Endothelial cell of umbilical vein (primary cell): ENCODE results near the gene APCDD1L. TPM values are rescaled to one million over a fixed set of nuclear protein-coding genes. Genes with fewer than 3 reads are reported as not detected.

Experiments used
- BruUV-seq: library from RNA; stranded (reverse); fragments of 400-500 nt; replicated peaks from 2 replicates; lab custom pipeline; 2021; lab: Mats Ljungman, UMichigan
- CTCF ChIA-PET: fragments of 300-600, 350-600 bp; sonication (Branson Sonifier 250); formaldehyde crosslinking; loops from one replicate; lab custom pipeline; 2021; ENCODE audit warnings: antibody characterized with exemption, inconsistent platforms; lab: Charles Lee
- POLR2A ChIA-PET: fragments of 300-600, 350-600 bp; sonication (Branson Sonifier 250); formaldehyde crosslinking; loops from one replicate; lab custom pipeline; 2021; ENCODE audit warnings: antibody characterized with exemption, inconsistent platforms; lab: Charles Lee
- DNase-seq: peaks from one replicate; pipeline ENCODE4 v3.0.0-alpha.2; 2011; ENCODE audit warnings: low read depth, low spot score
- FAIRE-seq: peaks from 2 replicates; lab custom pipeline; 2011; peaks lifted over from hg19 to GRCh38; lab: Jason Lieb, UNC
- H2AFZ ChIP-seq: 2 replicates; pipeline ENCODE4 v1.6.0; 2012; ENCODE audit warnings: low read depth, low read length, control low read depth, inconsistent platforms
- H3K27ac ChIP-seq: 2 replicates; pipeline ENCODE4 v1.5.1; 2011; ENCODE audit warnings: low read depth, mild to moderate bottlenecking, control low read depth, low read length, moderate library complexity; ENCODE audit not compliant: insufficient read depth
- H3K27me3 ChIP-seq, 2 experiments: 2 replicates each; pipeline versions ENCODE4 v1.6.0 to v1.6.1; 2011; ENCODE audit warnings: low read length in 2 of 2, mixed read lengths in 1 of 2; ENCODE audit not compliant: control insufficient read depth in 2 of 2, insufficient read depth in 2 of 2
- H3K36me3 ChIP-seq, 2 experiments: 2 replicates in 1 of 2; 3 replicates in 1 of 2; pipeline ENCODE4 v1.5.1; 2011; ENCODE audit warnings: low read length in 2 of 2, mild to moderate bottlenecking in 1 of 2, moderate library complexity in 1 of 2; ENCODE audit not compliant: control insufficient read depth in 2 of 2, insufficient read depth in 2 of 2; ENCODE audit errors: extremely low read depth in 1 of 2
- H3K4me1 ChIP-seq: 3 replicates; pipeline ENCODE4 v1.5.1; 2011; ENCODE audit warnings: mild to moderate bottlenecking, low read length; ENCODE audit not compliant: control insufficient read depth, insufficient read depth; ENCODE audit errors: extremely low read depth
- H3K4me2 ChIP-seq: 2 replicates; pipeline ENCODE4 v1.6.1; 2011; ENCODE audit warnings: low read length, control low read depth, mixed read lengths; ENCODE audit not compliant: insufficient read depth
- H3K4me3 ChIP-seq, 3 experiments: fragments of 200-600 bp in 1 of 3; sonication (generic), shearing (Covaris generic) in 1 of 3; replicated peaks in 1 of 3; 2 replicates each; pipeline ENCODE4 v1.5.1; 2011 to 2016; ENCODE audit warnings: control low read depth in 3 of 3, low read length in 3 of 3, mild to moderate bottlenecking in 2 of 3, inconsistent platforms in 1 of 3, low read depth in 1 of 3, moderate library complexity in 1 of 3; ENCODE audit not compliant: insufficient read depth in 1 of 3
- H3K79me2 ChIP-seq: 2 replicates; pipeline ENCODE4 v1.6.0; 2012; ENCODE audit warnings: low read length, inconsistent platforms; ENCODE audit not compliant: control insufficient read depth, insufficient read depth
- H3K9ac ChIP-seq: replicated peaks from 2 replicates; pipeline ENCODE3; 2011; ENCODE audit warnings: low read length, control low read depth; ENCODE audit not compliant: insufficient read depth; ENCODE audit errors: extremely low read depth
- H3K9me1 ChIP-seq: replicated peaks from 3 replicates; pipeline ENCODE4 v1.6.0; 2011; ENCODE audit warnings: mild to moderate bottlenecking, low read length; ENCODE audit not compliant: control insufficient read depth, insufficient read depth; ENCODE audit errors: extremely low read depth
- H3K9me3 ChIP-seq: replicated peaks from 2 replicates; pipeline ENCODE4 v1.5.1; 2012; ENCODE audit warnings: low read length, inconsistent platforms; ENCODE audit not compliant: control insufficient read depth, insufficient read depth
- H4K20me1 ChIP-seq: replicated peaks from 2 replicates; pipeline ENCODE3; 2011; ENCODE audit warnings: mild to moderate bottlenecking, low read length; ENCODE audit not compliant: control insufficient read depth, insufficient read depth; ENCODE audit errors: extremely low read depth
- CTCF ChIP-seq, 2 donors: IDR thresholded peaks; 1 replicate in 1 of 2; 2 replicates in 1 of 2; pipeline ENCODE4 v1.5.1; 2011; ENCODE audit warnings: low read length in 2 of 2, mild to moderate bottlenecking in 2 of 2, moderate library complexity in 2 of 2, control low read depth in 1 of 2, inconsistent platforms in 1 of 2, low read depth in 1 of 2; ENCODE audit not compliant: insufficient read depth in 1 of 2; ENCODE audit errors: extremely low read depth in 1 of 2
- EZH2 ChIP-seq: IDR thresholded peaks from 2 replicates; pipeline ENCODE4 v1.6.1; 2012; ENCODE audit warnings: borderline replicate concordance, low read depth, mild to moderate bottlenecking, moderate library complexity, low read length, inconsistent platforms; ENCODE audit not compliant: severe bottlenecking
- FOS ChIP-seq: IDR thresholded peaks from 2 replicates; pipeline ENCODE4 v1.6.1; 2011; ENCODE audit warnings: mild to moderate bottlenecking, low read length, moderate library complexity, borderline replicate concordance; ENCODE audit not compliant: insufficient read depth
- GATA2 ChIP-seq: IDR thresholded peaks from 2 replicates; pipeline ENCODE4 v1.7.0; 2011; ENCODE audit warnings: low read depth, mild to moderate bottlenecking, moderate library complexity, mixed read lengths, low read length; ENCODE audit not compliant: insufficient read length, insufficient read depth
- JUN ChIP-seq: IDR thresholded peaks from 2 replicates; pipeline ENCODE4 v1.6.1; 2011; ENCODE audit warnings: borderline replicate concordance, low read depth; ENCODE audit not compliant: insufficient read length, insufficient read depth
- MAX ChIP-seq: IDR thresholded peaks from 2 replicates; pipeline ENCODE4 v1.6.1; 2011; ENCODE audit not compliant: insufficient read depth, insufficient read length
- MYC ChIP-seq: IDR thresholded peaks from one replicate; pipeline ENCODE4 v1.6.1; 2011; ENCODE audit warnings: mild to moderate bottlenecking, low read depth, low read length
- POLR2A ChIP-seq: IDR thresholded peaks from 2 replicates; pipeline ENCODE4 v1.6.1; 2012; ENCODE audit warnings: low read depth, mild to moderate bottlenecking, control low read depth, low read length
- POLR2AphosphoS5 ChIP-seq: IDR thresholded peaks from 2 replicates; pipeline ENCODE4 v1.6.1; 2012; ENCODE audit warnings: low read depth, mild to moderate bottlenecking, control low read depth, low read length, moderate library complexity; ENCODE audit not compliant: insufficient read depth
- dilution Hi-C: fragments of 300-500 bp; cut with MboI; formaldehyde crosslinking; loops from one replicate; pipeline ENCODE4 v1.15.0; 2019; ENCODE audit warnings: low sequenced_read_pairs; ENCODE audit not compliant: extremely low pct_ligation_motif_present
- intact Hi-C: fragments of 100-400 bp; cut with micrococcal nuclease; formaldehyde crosslinking; loops from one replicate; pipeline ENCODE4 v1.10.0; 2022
- polyA plus RNA-seq, 4 experiments: library from polyadenylated mRNA; depleted of rRNA in 3 of 4; stranded (reverse) in 3 of 4; unstranded in 1 of 4; fragments of >200 nt; gene quantifications; 2 replicates each; pipeline versions ENCODE4 v1.2.1 to v1.2.3, GENCODE V29; 2011 to 2012; ENCODE audit warnings: missing spikeins in 1 of 4
- total RNA-seq: library from RNA; stranded (reverse); gene quantifications from 2 replicates; pipeline ENCODE4 v1.2.3, GENCODE V29; 2021

The APCDD1L gene
- total and polyA plus RNA-seq, 2 donors (not counting 3 experiments of a cell fraction or from before 2014, with no cell fraction given), result 0.17 to 1.4 TPM

GRCh38 chr20:58446960-58447265 is 68.3 kb downstream of the APCDD1L start:
- DNase-seq (no peak), FAIRE-seq (no peak)
- Histone ChIP-seq H3K27ac (no peak overlapping the region), H3K4me3 (no peak overlapping the region), H3K9me1 (no peaks in the 10 kb centered on the region), H2AFZ (no peak overlapping the region), H3K27me3 (no peaks in the 10 kb centered on the region), H3K9me3 (no peaks in the 10 kb centered on the region), H4K20me1 (no peaks in the 10 kb centered on the region), H3K36me3 (peaks cover 12 to 14% of the 10 kb centered on the region in 2 experiments), H3K79me2 (peaks cover 5% of the 10 kb centered on the region), H3K9ac (no peak overlapping the region), H3K4me1 (no peaks in the 10 kb centered on the region), H3K4me2 (no peak overlapping the region)
- TF ChIP-seq GATA2, result no peak
- TF ChIP-seq CTCF (IDR thresholded peaks at IDR 0.05; ENCODE audit: extremely low read depth in 1 of 2, insufficient read depth in 1 of 2, low read depth in 1 of 2, low read length in 2 of 2), result no peak
- TF ChIP-seq EZH2, result no peak
- ChIA-PET CTCF (interaction anchor here (0.7 to 4.5 kb wide), 12 partner anchors 10 to 235 kb away, joined by 3 to 31 read pairs (median 4); partner anchors contain the start of gene VAPB), POLR2A (no interaction called here)
- dilution Hi-C loops (no loop called here), intact Hi-C loops (loop anchor here (1.0 to 2.0 kb wide), 3 partner anchors 58 to 210 kb away; partner anchors contain the start of gene VAPB)
- no TSS peak for BruUV-seq

GRCh38 chr20:58446264-58446959 is 68.8 kb downstream of the APCDD1L start:
- dilution Hi-C loops, result no loop called here
- CTCF ChIA-PET, result interaction anchor here (1.1 to 4.5 kb wide), 9 partner anchors 12 to 210 kb away, joined by 3 to 31 read pairs (median 4); partner anchors contain the start of gene VAPB

More at GRCh38 chr20:58446264-58446959, 68.8 kb downstream of the APCDD1L start:
- H3K36me3 ChIP-seq, result peaks cover 13 to 14% of the 10 kb centered on the region in 2 experiments
- intact Hi-C loops, result loop anchor here (2.0 kb wide), 2 partner anchors 58 to 136 kb away; partner anchors contain the start of gene VAPB
- POLR2A ChIA-PET, result no interaction called here
- peaks cover 8% of the 10 kb centered on the region for H3K79me2 ChIP-seq
- no peaks in the 10 kb centered on the region for H3K9me3 ChIP-seq
- H4K20me1 ChIP-seq, result no peaks in the 10 kb centered on the region
- no peak overlapping the region for H3K4me2 ChIP-seq
- no peak overlapping the region for H2AFZ ChIP-seq
- FAIRE-seq (no peak), DNase-seq (no peak)
- H3K27ac ChIP-seq, result no peak overlapping the region
- no peak overlapping the region for H3K9ac ChIP-seq
- TF ChIP-seq EZH2, result no peak
- TF ChIP-seq MAX, result no peak
- no peak for TF ChIP-seq POLR2A
- TF ChIP-seq POLR2AphosphoS5, result no peak
- TF ChIP-seq GATA2, result no peak
- TF ChIP-seq CTCF (IDR thresholded peaks at IDR 0.05; ENCODE audit: extremely low read depth in 1 of 2, insufficient read depth in 1 of 2, low read depth in 1 of 2, low read length in 2 of 2), result no peak
- no peak for TF ChIP-seq JUN
- TF ChIP-seq FOS, result no peak
- no peak for TF ChIP-seq MYC
- no peak overlapping the region for H3K4me3 ChIP-seq
- no peaks in the 10 kb centered on the region for H3K9me1 ChIP-seq
- no peaks in the 10 kb centered on the region for H3K4me1 ChIP-seq
- no peaks in the 10 kb centered on the region for H3K27me3 ChIP-seq
- no TSS peak for BruUV-seq
